ENCODE measurements around the gene CLIC2.

Gene CLIC2

DNA sequence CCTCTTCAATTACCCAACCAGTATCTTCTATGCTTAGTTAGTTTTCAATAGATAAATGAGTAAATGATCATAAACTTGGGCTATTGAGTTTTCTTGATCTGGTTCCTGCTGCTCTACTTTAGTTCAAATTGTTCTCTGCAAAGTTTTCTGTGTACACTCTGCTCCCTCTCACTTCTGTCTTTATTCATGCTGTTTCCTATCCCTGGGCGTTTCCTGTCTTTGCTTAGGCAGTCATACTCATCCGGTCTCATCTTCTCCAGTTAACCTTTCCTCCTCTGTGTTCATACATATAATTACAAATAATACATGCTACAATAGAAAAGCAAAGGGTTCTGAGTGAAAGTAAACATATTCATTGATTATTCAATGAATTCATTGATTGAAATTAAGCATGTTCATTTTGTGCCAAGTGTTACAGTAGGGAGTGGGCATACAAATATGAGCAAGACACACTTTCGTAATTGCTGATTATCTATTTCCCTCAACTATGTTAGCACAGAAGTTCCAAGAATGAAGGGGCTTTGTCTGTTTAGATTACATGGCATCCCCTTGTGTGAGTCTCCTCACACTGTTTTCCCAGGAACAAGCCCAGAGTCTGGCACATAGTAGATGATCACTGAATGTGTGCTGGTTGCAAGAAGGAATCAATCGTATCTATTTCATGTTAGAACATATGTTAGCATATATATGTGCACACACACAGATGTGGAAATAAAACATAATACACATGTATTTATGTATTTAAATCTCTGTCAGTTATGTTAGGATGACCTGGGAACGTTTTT, 71.3 kb downstream of the CLIC2 start:
- peak; percentile 23 for DNase-seq

- no peak for DNase-seq
These were observed 74.7 kb downstream of the CLIC2 start for GRCh38 chrX:155259752-155260151.

- DNase-seq: no peak
These were observed 83.0 kb downstream of the CLIC2 start for GRCh38 chrX:155251391-155251790.

DNA sequence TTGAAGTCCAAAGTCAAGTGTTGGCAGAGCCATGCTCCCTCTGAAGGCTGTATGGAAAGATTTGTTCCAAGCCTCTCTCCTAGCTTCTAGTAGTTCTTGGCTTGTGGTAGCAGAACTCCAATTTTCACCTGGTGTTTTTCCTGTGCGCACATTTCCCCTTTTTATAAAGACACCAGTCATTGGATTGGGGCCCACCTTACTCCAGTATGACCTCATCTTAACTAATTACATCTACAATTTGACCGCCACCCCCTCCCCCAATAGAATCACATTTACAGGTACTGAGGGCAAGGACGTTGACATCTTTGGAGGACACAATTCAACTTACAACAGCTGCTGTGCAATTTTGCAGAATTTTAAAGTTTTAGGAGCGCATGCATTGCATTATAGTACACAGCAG, 86.9 kb downstream of the CLIC2 start:
- no peak for DNase-seq

- no peak for DNase-seq
These were observed 87.7 kb downstream of the CLIC2 start for GRCh38 chrX:155246748-155247147.

DNA sequence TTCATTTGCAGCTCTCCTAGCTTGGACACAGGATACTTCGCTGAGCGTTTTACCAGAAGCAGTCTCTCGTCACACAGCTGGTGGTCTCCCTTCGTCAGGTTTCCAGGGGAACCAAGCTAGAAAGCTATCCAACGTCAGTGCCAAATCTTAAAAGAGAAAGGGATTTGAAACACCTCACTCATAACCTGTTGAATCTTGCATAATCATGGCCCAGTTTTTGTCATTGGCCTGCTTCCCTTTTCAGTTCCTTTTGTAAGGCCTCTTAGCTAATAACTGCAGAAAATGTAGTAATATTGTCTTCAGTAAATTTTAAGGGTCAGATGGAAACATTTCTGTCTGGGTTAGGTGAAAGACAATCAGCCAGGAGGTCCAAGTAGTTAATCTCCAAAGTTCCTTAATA, 92.1 kb downstream of the CLIC2 start:
- DNase-seq: no peak

- no peak for DNase-seq
These were observed 96.7 kb downstream of the CLIC2 start for GRCh38 chrX:155237719-155238118.

DNA sequence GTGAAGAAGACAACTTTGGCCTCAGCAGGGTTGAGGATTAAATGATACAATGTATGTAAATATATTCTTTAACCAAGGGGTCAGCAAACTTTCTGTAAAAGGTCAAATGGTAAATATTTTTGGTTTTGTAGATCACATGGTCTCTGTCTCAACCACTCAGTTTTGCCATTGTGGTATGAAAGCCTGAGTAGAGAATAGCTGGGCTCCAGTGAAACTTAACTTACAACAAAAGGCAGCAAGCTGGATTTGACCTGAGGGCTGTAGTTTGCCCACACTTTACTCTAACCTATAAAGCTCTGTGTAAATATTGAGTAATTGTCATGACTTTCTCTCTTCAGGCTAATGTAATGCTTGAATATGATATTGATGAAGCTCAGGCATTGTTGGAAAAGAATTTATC, 98.5 kb downstream of the CLIC2 start:
- DNase-seq: no peak

- DNase-seq: no peak
These were observed 103.3 kb downstream of the CLIC2 start for GRCh38 chrX:155231163-155231562.
